Retinal pigment epithelial cell (primary cell): ENCODE data around the gene XPNPEP1.

Experiments used
- DNase-seq: peaks from one replicate; pipeline ENCODE4 v3.0.0-alpha.2; 2010; ENCODE audit warnings: low read depth
- H3K4me3 ChIP-seq: 2 replicates; pipeline ENCODE4 v1.5.1; 2011; ENCODE audit warnings: mild to moderate bottlenecking, low read length, control low read depth, moderate library complexity
- CTCF ChIP-seq: conservative IDR thresholded peaks from 2 replicates; pipeline ENCODE4 v1.5.1; 2011; ENCODE audit warnings: low read depth, low read length, control low read depth, inconsistent platforms

XPNPEP1 gene

GRCh38 chr10:109852475-109853037 is 70.8 kb downstream of the XPNPEP1 start:
- TF ChIP-seq CTCF, result peak; percentile 98
- DNase-seq, result peak; percentile 17
- no peak overlapping the region for H3K4me3 ChIP-seq

- no peak overlapping the region for H3K4me3 ChIP-seq
- no peak for TF ChIP-seq CTCF
- no peak for DNase-seq
Observed at GRCh38 chr10:109851616-109852474, 71.5 kb downstream of the XPNPEP1 start.

- DNase-seq, result no peak
- no peak overlapping the region for H3K4me3 ChIP-seq
- no peak for TF ChIP-seq CTCF
Observed at GRCh38 chr10:109846832-109847231, 76.5 kb downstream of the XPNPEP1 start.

GRCh38 chr10:109845308-109845707 is 78.0 kb downstream of the XPNPEP1 start:
- no peak for DNase-seq
- TF ChIP-seq CTCF, result no peak
- no peak overlapping the region for H3K4me3 ChIP-seq

- no peak overlapping the region for H3K4me3 ChIP-seq
- TF ChIP-seq CTCF, result peak; percentile 19
- no peak for DNase-seq
Observed at GRCh38 chr10:109838592-109839244, 84.6 kb downstream of the XPNPEP1 start.

- DNase-seq, result no peak
- no peak for TF ChIP-seq CTCF
Observed at GRCh38 chr10:109837384-109837783, 85.9 kb downstream of the XPNPEP1 start.

More at GRCh38 chr10:109837384-109837783, 85.9 kb downstream of the XPNPEP1 start:
- H3K4me3 ChIP-seq, result no peak overlapping the region
